Stimulated activated CD4-positive, alpha-beta T cell treated with anti-CD3 and anti-CD28 coated beads, Interleukin-1b, Interleukin-23, amount 100 ng/mL, for 1 hour (primary cell): ENCODE measurements around the gene UNC5A.

Experiments used
- DNase-seq, 2 donors: peaks; one replicate each; pipeline ENCODE4 v3.0.0-alpha.2; 2020; ENCODE audit warnings: low read depth in 2 of 2

The UNC5A gene

DNA sequence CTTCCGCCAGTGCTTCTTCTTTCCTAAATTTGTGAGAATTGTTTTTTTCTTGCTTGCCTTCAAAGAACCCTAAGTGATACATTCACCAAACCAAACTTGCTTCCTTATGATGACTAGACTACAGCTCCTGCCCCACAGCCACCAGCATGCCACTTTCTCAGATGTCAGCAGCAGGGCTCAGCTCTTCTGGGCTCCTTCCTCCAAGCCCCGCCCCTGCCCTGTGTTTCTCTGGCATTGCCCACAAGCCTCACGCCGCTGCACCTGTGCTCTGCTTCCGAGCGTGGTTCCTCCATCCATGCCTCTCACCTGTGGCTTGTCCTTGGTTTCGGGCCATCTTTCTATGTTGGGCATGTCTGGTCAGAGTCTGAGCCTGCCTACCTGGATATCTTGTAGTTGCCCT, 10.6 kb downstream of the UNC5A start:
- no peak for DNase-seq

DNA sequence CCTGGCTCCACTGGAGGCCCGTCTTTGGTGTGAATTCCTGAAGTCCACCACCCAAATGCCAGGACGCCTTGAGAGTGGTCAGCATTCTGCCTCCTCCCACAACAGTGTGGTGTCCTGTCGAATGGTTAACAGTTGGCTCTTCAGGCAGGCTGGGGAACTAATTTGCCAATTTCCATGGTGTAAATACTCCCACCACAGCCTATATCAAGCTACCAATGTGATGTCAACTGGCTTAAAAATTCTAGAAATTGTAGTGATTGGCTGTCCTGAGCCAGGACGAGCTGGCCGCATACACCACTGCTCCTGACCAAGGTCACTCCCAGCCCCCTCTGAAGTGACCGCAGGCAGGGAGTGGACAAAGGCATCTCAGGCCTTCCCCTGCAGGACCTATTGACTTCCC, 11.1 kb downstream of the UNC5A start:
- no peak for DNase-seq

DNA sequence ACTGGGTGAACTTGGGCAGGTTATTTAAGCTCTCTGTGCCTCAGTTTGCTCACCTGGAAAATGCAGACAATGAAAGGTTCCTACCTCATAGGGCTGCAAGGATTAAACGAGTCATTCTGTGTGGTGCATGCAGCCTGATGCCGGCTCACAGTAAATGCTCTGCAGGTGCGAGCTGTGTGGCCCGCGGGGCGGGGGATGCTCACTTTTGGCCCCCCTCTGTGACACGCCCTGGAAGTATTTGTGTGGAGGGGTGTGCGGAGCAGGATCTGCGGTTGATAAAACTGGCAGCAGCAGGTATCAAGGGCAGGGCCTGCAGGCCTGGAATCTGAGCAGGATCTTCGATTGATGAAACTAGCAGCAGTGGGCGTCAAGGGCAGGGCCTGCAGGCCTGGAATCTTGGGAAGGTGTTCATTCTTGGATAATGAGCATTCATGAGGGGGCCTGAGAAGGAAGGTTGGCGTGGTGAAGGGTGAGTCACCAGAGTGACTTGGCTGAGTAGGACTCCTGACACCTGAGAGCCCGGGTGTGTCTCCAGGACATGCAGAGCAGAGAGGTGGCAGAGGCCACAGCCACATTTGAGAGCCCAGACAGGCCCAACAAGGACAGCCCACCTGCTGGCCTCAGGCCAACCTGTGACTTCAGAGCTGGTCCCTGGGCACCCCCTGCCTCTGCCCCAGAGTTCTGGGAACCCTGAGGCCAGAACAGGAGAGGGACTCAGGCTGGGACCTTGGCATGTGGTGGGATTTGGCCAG, 11.9 kb downstream of the UNC5A start:
- DNase-seq = no peak

GRCh38 chr5:176822793-176823481, 12.6 kb downstream of the UNC5A start:
- no peak for DNase-seq

- DNase-seq = no peak
These were observed 13.6 kb downstream of the UNC5A start for GRCh38 chr5:176823869-176824412.

GRCh38 chr5:176824604-176825003, 14.2 kb downstream of the UNC5A start:
- no peak for DNase-seq

DNA sequence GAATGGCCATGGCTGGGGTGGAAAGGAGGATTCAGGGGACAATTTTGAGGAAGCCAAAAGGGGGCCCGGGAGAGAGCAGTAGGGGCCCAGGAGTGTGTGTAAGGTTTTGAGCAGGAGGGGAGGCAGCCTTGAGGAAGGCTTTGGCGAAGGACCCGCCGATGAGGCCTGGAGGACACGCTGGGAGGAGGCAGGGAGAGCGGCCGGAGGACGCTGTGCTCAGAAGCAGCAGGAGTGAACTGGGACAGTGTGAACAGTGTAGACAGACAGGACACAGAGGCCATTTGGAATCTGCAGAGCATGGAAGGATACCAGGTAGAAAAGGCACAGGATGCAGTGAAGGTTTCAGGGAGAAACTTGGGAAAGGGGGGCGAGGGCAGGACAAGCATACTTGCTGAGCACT, 14.9 kb downstream of the UNC5A start:
- no peak for DNase-seq

DNA sequence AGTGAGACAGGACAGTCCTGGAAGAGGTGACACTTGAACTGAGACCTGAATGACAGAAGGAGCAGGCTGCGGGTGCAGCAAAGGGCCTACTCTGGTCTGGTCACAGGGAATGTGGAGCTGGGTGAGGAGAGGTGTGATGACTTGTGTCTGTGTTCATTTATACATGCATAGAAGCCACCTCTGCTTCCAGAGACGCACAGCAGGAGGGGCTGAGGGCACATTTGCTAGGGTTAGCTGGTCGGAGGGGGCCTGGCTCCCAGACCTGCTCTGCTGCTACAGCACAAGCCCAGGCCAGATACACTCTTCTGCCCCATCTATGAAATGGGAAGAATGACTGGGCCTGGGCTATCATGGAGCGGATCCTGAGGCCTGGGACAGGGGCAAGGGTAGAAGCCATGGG, 15.6 kb downstream of the UNC5A start:
- no peak for DNase-seq

GRCh38 chr5:176827736-176828414, 17.5 kb downstream of the UNC5A start:
- DNase-seq = no peak

DNA sequence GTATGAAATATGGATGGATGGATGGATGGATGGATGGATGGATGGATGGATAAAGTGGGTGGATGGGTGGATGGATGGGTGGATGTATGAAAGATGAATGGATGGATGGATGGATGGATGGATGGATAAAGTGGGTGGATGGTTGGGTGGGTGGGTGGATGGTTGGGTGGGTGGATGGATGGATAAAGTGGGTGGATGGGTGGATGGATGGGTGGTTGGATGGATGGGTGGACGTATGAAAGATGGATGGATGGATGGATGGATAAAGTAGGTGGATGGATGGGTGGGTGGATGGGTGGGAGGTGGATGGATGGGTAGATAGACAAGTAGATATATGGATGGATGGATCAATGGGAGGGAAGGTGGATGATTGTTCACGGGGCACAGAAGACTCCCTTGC, 19.0 kb downstream of the UNC5A start:
- no peak for DNase-seq

- no peak for DNase-seq
These were observed 20.1 kb downstream of the UNC5A start for GRCh38 chr5:176830422-176830994.

DNA sequence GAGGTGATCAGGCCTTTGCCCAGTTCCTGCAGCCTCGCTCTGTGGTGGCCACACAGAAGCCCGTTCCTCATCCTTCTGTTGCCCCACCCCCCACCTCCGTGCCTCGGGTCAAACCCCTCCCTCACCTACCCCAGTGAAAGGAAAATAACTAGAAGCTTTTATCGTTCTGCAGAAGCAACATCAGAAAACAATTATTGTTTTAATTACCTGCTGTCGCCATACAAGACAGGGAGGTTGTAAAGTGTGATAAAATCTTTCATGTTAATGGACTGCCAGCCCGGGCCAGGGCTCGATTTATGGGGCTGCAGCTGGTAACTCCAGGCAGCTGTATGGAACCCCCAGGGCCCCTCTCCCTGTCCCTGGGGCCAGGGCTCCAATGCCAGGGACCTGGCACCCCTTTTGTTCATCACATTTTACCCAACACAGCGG, 20.6 kb downstream of the UNC5A start:
- DNase-seq = no peak

DNA sequence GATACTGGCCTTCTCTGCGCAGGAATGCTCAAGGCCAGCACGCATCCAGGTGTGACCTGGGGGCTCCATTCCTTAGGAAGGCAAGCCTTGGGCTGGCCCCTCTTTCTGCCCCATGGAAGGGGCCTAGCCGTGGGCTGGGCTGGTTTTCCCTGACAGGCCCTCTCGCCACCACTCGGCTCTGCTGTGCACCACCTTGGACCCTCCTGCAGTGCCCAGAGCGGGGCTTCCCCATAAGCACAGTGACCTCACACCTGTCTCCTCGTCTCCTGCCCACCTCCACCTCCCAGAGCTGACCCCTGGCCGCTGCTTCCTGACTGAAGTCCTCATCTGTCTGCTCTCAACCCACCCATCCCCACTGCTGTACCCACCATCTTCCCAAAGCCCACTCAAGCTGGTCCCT, 21.1 kb downstream of the UNC5A start:
- DNase-seq = no peak

DNA sequence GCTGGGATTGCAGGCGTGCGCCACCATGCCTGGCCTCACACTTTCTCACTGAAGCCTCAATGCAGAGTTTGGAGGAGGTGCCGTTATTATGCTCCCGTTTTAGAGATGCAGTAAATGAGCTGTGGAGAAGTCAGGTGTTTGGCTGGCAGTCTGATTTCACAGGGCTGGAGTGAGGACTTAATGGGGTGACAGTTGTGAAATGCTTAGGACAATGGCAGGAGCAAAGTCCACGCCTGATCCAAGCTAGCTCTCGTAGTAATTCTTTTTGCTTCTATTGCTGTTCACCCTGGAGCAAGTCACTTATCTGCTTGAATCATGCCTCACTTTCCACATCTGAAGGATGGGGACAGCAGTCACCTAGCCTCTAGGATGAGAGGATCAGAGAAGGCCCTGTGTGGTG, 21.8 kb downstream of the UNC5A start:
- DNase-seq = no peak

GRCh38 chr5:176833286-176833685, 22.9 kb downstream of the UNC5A start:
- no peak for DNase-seq

DNA sequence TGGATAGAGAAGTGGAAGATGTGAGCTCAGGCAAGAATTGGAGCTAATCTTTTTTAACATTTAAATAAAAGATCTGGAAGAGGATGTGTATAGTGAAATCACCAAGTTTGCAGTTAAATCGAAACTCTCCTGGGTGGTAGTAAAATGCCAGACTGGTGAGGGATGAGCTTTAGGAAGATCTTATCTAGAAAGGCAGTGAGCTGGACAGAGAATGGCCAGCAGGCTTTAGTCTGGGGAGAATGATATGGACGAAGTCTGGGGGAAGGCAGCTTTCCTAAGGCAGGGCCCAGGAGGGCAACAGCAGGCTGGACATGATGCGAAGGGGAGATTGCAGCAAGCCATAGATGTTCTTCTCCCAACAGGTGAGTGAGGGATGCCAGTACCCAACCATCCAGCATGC, 25.6 kb downstream of the UNC5A start:
- no peak for DNase-seq

GRCh38 chr5:176836811-176837706, 26.7 kb downstream of the UNC5A start:
- no peak for DNase-seq

DNA sequence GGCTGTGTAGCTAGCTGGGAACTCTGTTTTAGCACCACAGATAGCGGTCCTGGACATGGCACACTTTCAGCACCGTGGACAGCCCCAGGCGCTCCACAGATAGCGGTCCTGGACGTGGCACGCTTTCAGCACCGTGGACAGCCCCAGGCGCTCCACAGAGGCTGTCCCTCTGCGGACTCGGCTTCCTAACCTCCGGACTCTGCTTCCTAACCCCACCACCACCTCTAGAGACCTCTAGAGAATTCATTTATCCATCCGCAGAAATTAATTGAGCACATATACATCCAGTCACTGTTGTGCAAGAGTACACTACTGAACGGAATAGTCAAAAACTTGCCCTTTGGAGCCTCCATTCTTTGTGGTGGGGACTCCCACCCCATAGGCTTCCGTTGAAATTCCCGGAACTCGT, 27.4 kb downstream of the UNC5A start:
- DNase-seq = peak; percentile 23 to 50

DNA sequence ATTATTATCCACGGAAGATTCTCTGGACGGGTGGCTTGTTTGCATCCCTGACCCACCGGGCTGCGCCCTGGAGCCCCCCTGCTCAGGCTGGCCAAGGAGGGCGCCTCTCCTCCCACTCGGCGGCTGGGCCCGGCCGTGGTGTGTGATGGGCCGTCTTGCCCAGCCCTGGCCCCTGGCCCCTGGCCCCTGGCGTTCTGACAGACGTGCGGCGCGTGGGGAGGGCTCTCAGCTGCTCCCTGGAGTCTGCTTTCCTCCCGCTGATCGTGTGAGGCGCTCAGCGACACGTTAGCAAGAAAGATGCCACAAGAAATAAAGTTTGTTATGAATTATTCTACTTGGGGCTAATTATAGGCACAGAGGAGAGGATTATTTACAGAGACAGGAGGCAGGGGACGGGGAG, 33.3 kb downstream of the UNC5A start:
- DNase-seq = no peak

DNA sequence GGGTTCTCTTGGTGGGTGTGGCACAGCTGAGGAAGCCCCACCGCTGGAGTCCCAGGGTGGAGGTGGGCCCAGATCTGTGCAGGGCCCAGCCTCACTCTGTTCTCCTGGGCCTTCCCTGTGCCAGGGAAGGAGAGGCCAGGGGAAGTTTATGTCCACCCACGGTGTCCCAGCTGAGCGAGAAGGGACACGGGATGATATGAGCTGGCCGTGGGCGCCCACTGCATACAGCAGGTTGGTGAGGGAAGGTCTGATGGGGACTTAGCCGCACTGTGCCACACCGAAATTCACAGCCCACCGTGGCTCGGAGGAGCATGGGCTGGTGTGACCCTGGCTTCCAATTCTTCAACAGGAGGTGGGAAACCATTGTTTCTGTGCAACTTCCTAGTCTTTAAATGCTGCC, 33.9 kb downstream of the UNC5A start:
- DNase-seq = no peak

DNA sequence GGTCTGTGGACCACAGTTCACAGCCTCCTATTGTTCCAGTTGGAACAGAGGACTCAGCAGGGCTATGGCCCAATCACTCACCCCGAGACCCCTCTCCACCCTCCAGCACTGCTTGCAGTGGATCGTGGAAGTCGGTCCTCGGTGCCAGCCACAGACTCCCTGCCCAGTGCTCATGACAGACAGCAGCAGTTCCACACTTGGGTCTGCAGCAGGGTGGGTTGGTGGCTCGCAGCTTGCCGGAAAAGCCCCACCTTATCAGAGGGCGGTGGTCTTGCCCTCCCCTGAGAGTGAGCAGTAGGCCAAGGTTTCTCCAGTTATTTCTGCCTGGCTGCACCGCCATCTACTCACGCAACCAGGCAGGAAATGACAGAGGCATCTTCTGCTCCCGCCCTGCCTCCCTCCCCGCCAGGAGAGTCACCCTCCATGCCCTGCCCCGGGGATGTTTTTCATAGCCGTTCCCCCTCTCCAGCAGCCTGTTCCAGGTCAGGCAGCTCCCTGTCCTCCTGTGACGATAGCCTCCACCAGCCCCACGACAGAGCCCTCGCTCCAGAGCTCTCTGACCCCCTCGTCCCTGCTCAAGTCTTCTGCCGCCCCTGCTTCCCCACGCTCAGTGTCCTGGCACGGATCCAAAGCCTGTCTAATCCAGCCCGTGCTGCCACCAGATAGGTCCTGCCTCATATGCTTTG, 34.5 kb downstream of the UNC5A start:
- DNase-seq = no peak
